GM21360 (cell line): ENCODE data around the gene NOMO2.
"Not testable (repeated sequence)": the region's sequence is repeated elsewhere in the genome, so short reads cannot be mapped to it uniquely, and the experiment has no call there.

Source experiments
- ATAC-seq: cut with Tn5 transposase; IDR thresholded peaks from one replicate; pipeline ENCODE4 v1.9.1; 2021; ENCODE audit warnings: mild to moderate bottlenecking, moderate library complexity; ENCODE audit not compliant: unreplicated experiment

The NOMO2 gene

DNA sequence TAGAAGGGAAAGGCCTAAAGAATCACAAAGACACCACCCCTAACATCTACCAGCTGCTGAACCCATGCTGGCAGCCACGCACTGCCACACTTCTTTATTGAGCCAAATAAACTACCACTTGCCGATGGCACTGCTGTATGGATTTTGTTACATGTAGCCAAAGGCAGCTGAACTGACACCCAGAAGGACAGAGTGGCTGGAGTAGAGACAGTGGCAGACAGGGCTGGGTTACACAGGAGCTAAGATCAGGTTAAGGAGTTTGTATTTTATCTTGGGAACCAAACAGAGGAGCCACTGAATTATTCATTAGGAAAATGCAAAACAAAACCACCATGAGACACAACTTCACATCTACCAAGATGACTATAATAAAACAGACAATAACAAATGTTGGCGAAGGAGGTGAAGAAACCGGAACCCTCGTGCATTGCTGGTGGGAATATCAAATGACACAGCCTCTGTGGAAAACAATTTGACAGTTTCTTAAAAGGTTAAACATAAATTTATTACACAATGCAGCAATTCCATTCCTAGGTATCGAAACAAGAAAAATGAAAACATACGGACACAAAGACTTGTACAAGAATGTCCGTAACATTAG, 35.9 kb downstream of the NOMO2 start:
- ATAC-seq, result not testable (repeated sequence)

DNA sequence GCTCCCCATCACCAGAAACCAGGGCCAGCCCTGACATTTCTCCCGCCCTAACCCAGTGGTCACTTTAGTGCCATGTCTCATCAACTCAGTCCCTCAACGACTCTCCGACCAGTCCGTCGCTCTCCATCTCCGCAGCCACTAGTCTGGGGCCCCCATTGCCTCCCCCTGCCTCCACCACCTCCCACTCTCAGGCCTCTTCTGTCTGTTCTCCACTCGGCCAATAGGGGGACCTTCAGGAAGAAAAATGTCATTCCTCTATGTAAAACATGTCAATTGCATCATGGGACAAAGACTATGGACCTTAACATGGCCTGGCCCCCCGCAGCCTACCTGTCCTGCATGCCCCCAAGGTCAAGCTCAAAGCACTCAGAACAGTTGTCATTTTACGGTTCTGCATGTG, 39.3 kb downstream of the NOMO2 start:
- ATAC-seq, result not testable (repeated sequence)

DNA sequence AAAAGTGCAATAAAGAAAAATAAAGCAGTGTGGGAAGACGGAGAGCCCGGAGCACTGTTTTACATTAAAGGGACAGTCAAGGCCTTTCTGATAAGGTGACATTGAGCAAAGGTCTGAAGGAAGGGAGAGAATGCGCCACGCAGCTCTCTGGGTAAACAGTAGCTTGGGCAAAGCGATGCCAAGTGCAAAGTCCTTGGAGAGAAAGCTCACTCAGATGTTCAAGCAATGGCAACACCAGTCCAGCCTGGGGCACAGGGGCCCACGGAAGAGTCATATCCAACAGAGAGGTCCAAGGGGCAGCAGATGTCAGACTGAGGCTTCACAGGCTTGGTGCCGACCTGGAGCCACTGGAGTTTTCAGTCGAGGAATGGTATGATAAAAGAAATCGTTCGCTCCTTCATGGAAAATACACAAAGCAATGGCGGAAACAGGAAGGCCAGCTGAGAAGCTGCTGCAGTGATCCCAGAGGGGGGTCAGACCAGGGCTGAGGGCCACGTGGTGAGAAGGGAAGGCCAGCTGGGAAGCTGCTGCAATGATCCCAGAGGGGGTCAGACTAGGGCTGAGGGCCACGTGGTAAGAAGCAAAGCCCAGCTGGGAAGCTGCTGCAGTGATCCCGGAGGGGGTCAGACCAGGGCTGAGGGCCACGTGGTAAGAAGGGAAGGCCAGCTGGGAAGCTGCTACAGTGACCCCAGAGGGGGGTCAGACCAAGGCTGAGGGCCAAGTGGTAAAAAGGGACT, 40.3 kb downstream of the NOMO2 start:
- not testable (repeated sequence) for ATAC-seq

DNA sequence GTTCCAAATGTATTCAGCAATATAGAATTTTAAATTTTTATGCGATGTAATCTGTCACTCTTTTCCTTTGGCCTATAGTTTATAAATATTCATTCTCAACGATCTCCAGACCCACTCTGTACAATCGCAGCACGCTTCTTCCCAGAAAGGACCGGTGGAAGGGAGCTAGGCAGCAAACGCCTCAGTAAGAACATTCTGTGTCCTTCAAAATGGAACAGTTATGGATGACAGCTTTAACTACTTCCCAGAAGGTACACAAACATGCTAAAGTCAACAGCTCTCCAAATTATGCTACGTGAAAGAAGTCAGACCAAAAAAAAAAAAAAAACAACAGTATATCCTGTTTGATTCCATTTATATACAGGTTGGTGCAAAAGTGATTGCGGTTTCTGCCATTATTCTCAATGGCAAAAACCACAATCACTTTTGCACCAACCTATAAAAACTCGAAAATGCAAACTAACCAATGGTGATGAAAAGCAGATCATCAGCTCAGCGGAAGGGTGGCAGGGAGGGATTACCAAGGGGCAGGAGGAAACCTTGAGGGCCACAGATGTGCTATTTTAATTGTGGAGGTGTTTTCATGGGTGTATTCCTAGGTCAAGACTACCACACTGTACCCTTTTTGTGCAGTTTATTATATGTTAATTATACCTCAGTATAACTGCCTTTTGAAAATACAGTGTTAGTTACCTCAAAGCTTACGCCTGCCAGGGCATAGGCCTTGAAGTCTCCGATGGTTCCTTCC, 43.2 kb downstream of the NOMO2 start:
- not testable (repeated sequence) for ATAC-seq

DNA sequence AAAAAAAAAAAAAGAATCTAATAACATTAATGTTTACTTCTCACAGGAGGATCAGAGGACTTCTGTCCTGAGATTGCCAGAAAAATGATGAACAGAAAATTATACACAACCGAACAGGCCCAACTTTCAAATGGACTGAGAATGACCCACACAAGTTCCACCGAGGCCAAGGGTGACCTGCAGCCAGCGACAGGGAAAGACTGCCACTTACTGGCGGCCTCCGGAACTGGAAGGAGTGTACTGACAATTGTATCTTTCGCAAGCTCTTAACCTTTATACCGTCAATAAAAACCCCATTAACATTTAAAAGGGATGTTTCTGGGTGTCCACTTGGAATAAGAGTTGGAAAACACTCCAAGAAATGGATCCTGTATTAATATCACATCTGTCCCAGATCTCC, 63.5 kb downstream of the NOMO2 start:
- ATAC-seq, result not testable (repeated sequence)

DNA sequence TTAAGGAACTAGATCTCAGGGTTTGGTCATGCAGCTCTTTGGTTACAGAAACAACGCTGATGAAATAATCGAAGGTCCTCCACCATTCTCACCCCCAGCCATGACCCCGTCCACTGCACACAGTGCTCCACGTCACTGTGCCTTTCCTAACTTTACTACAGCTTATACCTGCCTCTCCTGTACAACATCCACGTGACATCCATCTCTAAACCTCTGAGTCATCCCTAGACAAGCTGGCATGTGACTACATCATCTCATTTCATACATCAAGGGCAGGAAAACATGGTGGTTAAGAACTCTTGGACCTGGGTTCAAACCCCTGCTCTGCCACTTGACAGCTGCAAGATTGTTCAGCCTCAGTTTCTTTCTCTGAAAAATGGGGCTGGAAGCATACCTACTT, 64.9 kb downstream of the NOMO2 start:
- ATAC-seq, result not testable (repeated sequence)

DNA sequence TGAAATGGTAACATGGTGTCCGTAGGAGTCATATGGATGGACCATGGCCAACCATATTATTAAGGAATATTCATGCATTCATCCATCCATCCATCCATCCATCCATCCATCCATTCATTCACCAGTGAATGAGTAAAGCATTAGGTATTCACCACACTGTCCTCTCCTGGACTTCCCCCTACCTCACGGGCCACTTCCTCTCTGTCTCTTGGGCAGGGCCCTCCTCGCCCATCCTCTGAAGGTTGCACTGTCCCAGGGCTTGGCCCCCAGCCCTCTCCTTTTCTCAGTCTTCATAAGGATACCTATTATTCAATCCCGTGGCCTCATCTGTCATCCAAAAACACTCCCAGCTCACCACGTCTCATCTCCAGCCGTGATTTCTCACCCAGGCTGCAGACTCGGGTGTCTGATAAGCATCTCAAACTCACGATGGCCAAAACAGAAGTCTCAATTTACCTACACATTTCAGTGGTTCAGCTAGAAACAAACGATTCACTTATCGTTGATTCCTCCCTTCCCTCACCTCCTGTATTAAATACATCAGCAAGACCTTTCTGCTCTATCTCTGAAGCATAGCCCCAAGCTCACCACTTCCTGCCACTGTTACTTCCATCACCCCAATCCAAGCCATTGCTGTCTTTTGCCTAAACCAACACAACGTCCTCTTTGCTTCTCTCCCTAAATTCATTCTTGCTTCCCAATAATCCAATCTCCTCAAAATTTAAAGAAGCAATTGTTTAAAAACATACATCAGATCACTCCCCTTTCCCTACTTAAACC, 69.6 kb downstream of the NOMO2 start:
- ATAC-seq, result not testable (repeated sequence)

DNA sequence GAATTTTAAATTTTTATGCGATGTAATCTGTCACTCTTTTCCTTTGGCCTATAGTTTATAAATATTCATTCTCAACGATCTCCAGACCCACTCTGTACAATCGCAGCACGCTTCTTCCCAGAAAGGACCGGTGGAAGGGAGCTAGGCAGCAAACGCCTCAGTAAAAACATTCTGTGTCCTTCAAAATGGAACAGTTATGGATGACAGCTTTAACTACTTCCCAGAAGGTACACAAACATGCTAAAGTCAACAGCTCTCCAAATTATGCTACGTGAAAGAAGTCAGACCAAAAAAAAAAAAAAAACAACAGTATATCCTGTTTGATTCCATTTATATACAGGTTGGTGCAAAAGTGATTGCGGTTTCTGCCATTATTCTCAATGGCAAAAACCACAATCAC, 125.9 kb downstream of the NOMO2 start:
- not testable (repeated sequence) for ATAC-seq

DNA sequence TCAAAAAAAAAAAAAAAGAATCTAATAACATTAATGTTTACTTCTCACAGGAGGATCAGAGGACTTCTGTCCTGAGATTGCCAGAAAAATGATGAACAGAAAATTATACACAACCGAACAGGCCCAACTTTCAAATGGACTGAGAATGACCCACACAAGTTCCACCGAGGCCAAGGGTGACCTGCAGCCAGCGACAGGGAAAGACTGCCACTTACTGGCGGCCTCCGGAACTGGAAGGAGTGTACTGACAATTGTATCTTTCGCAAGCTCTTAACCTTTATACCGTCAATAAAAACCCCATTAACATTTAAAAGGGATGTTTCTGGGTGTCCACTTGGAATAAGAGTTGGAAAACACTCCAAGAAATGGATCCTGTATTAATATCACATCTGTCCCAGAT, 146.1 kb downstream of the NOMO2 start:
- ATAC-seq, result not testable (repeated sequence)

DNA sequence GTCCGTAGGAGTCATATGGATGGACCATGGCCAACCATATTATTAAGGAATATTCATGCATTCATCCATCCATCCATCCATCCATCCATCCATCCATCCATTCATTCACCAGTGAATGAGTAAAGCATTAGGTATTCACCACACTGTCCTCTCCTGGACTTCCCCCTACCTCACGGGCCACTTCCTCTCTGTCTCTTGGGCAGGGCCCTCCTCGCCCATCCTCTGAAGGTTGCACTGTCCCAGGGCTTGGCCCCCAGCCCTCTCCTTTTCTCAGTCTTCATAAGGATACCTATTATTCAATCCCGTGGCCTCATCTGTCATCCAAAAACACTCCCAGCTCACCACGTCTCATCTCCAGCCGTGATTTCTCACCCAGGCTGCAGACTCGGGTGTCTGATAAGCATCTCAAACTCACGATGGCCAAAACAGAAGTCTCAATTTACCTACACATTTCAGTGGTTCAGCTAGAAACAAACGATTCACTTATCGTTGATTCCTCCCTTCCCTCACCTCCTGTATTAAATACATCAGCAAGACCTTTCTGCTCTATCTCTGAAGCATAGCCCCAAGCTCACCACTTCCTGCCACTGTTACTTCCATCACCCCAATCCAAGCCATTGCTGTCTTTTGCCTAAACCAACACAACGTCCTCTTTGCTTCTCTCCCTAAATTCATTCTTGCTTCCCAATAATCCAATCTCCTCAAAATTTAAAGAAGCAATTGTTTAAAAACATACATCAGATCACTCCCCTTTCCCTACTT, 152.2 kb downstream of the NOMO2 start:
- not testable (repeated sequence) for ATAC-seq

DNA sequence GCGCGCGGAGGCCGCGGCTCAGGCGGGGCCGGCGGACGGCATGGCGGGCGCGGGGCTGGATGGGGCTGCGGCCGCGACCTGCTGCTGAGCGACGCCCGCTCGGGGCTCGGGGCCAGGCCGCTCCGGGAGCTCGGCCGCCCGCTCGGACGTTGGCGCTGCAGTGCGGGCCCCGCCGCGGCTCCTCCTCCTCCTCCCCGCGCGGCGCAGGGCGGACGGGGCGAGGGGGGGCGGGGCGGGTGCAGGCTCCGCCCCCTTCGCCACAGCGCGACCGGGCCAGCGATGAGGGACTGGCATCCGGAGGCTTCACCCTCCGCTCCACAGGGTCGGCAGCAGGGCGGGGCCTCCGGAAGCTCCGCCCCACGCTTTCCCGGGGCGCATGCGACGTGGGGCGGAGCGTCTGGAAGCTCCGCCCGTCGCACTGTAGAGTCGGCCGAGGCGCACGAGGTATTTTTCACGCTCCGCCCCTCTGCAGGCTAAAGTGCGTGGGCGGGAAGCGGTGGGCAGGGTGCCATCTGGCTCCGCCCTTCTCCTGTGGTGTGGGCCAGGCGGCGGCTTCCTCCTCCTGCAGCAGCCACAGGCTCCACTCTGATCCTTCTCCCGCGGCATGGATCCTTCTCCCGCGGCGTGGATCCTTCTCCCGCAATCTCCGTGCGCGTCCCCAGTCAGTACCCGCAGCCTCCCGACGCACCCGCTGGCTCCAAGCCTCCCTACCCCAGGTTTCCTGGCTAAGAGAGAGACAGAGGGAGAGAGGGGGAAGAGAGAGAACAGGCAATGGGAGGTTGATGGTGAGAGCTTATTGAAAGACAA, 159.8 kb downstream of the NOMO2 start:
- ATAC-seq, result not testable (repeated sequence)

DNA sequence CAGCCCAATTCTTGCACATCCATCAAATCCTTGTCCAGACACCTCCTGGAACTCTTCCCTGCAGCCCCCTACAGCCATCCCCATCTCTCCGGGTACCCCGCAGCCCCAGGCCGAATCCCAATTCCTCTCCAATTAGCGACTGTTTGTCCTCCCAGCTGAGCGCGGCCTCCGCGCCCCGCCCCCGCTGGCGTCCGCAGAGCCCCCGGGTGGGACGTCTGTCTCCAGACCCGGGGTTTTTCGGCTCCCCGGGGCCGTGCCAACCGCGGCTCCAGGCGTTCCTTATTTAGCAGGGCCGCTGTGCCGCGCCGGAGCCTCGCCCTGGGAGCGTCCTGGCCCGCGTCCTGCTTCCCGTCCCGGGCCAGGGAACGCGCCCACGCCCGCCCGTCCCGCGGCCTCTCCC, 160.7 kb downstream of the NOMO2 start:
- not testable (repeated sequence) for ATAC-seq

DNA sequence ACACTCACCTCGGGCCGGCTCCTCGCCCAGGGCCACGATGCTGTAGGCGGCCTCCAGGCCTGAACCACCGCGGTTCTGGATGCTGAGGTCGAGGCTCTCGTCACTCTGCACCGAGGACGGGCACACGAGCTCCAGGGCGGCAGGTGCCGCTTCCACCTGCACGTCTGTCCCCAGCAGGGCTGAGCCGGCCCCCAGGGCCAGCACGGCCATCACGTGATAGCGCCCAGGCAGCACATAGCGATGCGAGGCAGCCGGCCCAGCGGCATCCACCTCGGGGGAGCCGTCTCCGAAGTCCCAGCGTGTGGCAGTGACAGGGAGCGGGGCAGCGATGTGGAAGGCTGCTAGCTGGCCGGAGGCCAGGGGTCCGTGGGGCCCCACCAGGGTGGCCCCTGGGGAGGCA, 167.5 kb downstream of the NOMO2 start:
- ATAC-seq, result not testable (repeated sequence)

DNA sequence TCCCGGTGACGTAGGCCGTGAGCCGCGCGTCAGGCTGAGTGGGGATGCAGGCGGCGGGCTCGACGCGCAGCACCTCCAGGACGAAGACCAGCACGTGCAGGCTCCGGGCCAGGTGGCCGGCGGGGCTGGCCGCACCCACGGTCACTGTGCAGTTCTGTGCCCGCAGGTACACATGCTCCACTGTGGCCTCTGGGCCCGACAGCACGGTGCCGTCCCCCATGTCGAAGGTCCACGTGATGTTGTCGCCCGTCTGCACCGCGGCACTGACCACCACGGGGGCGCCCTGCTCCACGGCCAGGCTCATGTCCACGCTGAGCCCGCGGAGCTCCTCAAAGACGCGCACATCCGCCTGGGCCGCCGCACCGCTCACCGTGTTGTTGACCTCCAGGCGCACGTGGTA, 174.1 kb downstream of the NOMO2 start:
- not testable (repeated sequence) for ATAC-seq

DNA sequence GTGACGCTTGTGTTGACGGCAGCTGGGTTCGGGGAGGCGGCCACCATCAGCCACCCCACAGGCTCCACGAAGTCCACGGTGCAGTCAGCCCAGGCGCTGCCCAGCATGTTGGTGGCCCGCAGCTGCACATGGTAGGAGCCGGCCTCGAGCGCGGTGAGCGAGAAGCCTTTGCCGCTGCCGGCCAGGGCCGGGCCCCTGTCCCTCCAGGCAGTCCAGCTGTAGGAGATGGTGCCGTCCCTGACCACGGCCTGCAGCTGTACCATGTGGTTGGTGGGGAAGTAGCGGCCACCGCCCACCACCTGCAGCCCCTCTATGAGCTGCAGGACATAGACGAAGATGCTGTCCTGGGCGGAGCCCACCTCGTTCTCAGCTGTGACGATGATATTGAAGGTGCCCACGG, 175.4 kb downstream of the NOMO2 start:
- ATAC-seq, result not testable (repeated sequence)

DNA sequence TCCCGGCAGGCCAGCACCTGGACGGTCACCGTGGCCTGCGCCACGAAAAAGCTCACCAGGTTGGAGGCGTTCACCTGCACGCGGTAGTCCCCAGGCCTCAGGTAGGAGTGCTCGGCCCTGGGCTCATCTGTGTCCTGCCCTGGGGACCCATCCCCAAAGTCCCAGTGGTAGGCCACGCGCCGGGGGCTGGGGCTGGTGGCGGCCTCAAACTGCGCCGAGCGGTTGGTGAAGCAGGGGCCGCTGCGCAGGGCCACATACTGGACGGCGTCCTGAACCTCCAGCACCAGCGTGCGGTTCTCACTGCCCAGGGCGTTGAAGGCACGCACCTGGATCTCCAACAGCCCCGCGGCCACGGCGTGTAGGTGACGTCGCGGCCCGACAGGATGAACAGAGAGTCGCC, 176.6 kb downstream of the NOMO2 start:
- ATAC-seq, result not testable (repeated sequence)

DNA sequence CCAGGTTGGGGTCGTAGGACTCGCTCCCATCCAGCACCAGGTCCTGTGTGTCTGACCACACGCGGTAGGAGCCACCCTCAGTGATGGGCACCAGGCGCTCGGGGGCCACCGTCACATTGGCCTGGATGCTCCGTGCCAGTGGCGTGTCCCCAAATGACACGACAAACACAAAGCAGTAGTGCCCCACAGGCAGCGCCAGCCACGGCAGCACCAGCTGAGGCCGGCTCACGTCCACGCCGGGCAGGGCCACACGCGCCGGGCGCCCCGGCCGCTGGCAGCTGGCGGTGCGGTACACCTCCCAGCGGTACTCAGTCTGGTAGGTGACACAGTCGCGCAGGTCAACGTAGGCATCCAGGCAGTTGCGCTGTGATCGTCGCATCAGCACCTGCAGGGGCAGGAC, 177.0 kb downstream of the NOMO2 start:
- ATAC-seq, result not testable (repeated sequence)

DNA sequence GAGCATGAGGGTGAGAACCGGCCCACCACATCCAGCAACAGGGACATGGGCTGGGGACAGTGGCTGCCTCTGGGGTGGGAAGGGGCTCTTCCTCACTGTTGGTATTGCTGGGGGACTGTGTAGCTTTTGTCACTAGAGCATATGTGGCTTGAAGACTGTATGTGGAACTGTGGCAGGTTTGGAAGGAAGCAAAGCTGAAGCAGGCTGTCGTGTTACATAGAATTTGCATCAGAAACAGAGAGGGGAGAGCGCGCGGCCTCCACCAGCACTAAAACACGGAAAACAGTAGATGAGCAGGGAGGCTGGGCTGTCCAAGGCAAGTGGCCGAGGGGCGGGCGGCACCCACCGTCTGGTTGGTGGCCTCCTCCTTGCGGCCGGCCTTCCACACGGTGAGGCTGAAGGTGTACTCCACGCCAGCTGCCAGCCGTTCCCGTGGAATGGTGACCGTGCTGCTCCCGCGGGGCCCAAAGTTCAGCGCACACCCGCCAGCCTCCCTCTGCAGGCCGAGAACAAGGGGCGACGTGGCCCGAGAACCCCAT, 177.7 kb downstream of the NOMO2 start:
- not testable (repeated sequence) for ATAC-seq

DNA sequence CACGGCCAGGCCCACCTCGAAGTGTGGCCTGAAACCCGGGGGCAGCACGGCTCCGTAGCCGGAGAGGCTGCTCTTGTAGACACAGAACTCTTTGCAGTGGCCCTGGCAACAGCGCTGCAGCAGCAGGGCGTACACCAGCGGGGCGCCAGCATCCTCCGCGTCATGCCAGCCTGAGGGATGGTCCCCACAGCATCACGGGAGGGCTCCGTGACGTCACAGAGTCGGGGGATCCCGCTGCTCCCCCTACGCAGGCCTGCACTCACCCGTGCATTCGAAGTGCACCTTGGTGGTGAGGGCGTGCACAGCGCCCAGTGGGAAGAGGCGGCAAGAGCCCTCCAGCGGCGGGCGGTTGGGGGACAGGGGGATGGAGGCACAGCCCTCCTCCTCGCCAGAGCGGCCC, 179.2 kb downstream of the NOMO2 start:
- not testable (repeated sequence) for ATAC-seq
